HG03280 (cell line): ENCODE results near the gene POU2F3.

Experiments used
- ATAC-seq: cut with Tn5 transposase; IDR thresholded peaks from one replicate; pipeline ENCODE4 v1.9.1; 2021; ENCODE audit warnings: mild to moderate bottlenecking, moderate library complexity; ENCODE audit not compliant: unreplicated experiment

The POU2F3 gene

DNA sequence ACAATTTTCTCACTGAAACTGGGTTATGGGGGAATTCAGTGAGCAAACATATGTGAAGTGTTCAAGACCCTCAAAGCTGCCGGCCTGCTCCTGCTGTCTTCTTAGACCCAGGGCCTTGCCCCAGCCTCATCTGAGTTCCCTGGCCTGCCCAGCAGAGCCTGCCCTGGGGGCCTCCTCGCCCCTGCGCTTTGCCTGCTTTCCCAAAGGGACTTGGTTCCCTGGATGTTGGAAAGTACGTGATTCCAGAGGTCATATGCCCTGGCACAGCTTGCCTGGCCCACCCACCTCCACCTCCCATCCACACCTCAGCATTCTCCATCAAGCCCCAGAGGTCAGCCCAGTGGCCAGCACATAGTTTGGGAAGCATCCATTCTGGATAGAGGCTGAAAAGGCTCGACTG is 13.7 kb upstream of the POU2F3 start:
- no peak for ATAC-seq

DNA sequence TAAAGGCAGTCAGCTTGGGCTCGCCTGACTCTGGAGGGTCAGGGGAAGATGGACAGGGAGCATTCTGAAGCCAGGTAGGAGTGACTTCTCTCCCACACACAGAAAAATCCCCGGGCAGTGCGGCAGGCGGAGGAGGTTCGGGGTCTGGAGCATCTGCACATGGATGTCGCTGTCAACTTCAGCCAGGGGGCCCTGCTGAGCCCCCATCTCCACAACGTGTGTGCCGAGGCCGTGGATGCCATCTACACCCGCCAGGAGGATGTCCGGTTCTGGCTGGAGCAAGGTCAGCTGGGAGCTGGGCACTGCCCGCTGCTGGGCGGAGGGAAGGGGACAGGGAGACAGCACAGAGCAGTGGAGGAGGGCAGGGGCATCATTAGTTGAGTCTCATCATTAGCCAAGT is 13.2 kb upstream of the POU2F3 start:
- ATAC-seq: no peak

DNA sequence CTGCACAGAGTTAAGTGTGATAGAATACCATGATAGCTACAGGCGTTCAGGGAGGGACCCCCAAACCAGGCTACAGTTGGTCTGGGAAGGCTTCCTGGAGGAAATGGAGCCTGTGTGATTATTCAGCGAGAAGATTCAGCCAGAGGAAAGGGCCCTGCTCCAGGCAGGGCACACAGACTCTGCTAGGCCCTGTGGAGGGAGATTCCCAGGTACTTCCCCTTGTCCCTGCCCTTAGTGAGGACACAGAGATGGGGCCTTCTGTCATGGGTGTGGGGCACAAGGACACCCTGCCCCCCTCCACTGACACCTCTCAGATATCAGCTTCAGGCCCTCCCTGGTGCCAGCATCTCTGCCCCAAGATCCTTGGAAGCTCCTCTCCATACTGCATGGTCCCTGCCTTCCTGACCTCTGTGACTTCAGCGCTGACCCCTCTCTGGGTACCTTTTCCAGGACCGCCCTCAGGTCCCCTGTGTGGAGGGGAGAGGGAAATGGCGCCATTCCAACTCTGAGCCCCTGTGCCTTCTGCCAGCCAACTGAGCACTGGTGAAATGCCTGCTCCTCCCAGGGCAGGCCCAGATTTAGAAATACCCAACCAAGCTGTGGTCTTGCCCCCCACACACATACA is 12.6 kb upstream of the POU2F3 start:
- ATAC-seq: no peak

DNA sequence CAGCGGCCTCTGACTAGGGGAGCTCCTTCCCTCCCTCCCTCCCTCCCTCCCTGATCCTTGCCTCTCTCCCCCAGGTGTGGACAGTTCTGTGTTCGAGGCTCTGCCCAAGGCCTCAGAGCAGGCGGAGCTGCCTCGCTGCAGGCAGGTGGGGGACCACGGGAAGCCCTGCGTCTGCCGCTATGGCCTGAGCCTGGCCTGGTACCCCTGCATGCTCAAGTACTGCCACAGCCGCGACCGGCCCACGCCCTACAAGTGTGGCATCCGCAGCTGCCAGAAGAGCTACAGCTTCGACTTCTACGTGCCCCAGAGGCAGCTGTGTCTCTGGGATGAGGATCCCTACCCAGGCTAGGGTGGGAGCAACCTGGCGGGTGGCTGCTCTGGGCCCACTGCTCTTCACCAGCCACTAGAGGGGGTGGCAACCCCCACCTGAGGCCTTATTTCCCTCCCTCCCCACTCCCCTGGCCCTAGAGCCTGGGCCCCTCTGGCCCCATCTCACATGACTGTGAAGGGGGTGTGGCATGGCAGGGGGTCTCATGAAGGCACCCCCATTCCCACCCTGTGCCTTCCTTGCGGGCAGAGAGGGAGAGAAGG is 11.1 kb upstream of the POU2F3 start:
- ATAC-seq: no peak

DNA sequence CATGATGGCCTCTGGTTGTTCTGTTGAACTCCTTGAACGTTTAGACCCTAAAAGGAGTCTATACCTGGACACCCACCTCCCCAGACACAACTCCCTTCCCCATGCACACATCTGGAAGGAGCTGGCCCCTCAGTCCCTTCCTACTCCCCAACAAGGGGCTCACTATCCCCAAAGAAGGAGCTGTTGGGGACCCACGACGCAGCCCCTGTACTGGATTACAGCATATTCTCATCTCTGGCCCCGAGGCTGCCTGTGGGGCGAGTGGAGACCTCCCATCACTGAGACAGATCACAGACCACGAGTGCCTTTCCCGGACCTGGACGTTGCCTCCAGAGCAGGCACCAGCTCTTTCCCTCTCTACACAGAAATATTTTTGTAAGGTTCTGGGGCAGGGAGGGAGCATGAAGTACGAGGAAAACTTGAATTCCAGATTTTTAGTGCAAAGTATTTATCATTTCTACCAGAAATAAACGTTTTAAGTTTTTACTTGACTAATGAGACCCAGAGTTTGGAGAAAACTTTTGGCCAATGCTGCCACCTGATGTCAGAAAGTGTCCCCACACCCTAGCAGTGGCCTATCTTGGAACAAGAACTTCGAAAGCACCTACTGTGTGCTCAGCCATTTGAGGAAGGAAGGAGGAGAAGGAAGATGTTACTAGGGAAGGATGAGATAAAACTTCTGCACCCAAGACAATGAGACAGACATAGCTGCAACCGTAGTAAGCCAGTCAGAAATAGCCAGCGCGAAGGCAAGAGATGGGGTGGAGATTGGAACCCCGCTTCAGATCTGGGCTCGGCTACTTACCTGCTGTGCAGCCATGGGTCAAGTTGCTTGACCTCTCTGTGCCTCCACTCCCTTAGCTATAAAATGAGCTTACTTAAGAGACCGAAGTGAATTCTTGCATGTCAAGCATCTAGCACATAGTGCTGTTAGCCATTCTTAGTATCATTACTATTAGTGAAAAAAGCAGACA is 10.2 kb upstream of the POU2F3 start:
- no peak for ATAC-seq

DNA sequence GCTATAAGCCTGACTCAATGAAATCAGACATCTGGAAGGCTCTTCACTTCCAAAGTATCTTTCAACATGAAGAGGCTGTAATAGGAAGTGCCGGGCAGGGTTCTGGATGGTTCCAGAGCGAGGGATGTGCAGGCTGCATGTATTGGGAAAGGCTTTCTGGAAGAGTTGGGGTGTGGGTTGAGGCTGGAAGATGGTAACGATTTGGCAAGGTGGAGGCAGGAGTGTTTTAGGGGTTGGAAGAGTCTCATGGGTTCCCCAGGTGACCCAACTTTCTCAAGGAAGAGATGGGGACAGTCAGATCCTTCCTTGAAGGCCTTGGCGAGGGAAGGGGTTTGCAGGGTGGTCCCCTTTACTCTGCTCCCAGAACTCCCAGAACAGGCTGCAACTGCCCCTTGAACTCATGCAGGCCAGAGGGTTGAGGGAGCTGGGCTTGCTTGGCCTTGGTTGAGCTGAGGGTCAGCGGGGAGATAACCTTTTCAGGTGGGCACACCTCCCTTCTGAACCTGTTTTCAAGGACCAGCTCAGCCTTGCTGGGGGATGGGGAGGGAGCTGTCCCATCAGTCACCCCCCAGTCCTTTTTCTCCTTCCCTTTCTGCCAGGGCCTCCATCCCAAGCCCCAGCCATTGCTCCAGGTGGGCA is 9.4 kb upstream of the POU2F3 start:
- no peak for ATAC-seq

DNA sequence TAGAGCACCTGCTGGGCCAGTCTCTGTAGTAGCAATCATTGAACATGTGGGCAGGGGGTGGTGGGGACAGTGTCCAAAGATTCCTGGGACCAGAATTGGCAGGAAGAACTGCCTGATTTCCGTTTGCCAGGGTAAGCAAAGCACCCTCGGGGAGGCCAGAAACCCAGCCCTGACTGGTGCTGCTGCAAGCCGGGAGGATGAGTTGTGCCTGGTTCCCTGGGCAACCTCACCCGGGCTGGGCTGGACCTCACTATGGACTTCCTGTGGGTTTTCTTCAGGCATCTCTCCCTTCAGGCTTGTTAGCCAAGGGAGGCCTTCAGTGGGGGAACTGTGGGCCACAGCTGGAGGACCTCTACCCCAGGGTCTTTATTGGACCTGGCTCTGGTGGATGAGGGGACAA is 8.0 kb upstream of the POU2F3 start:
- no peak for ATAC-seq

DNA sequence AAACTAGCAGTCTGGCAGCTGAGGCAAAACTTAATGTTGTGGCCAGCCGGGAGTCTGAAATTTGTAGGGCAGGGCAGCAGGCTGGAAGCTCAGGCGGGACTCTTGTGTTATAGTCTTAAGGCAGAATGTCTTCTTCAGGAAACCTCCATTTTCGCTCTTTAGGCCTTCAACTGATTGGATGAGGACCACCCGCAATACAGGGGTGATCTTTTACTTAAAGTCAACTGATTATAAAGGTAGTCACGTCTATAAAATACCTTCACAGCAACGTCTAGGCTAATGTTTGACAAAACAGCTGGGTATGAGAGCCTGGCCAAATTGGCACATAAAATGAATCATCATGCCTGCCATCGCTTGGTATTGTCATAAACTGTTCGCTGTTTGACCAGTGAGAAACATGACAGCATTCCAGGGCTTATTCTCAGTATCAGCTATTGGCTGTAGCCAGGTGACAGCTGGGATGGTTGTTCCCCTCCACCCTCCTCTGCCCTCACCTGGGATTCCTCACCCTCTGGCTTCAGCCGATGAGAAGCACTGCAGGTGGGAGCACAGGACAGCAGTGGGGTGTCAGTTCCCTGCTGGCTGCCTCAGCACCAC is 6.6 kb upstream of the POU2F3 start:
- no peak for ATAC-seq

DNA sequence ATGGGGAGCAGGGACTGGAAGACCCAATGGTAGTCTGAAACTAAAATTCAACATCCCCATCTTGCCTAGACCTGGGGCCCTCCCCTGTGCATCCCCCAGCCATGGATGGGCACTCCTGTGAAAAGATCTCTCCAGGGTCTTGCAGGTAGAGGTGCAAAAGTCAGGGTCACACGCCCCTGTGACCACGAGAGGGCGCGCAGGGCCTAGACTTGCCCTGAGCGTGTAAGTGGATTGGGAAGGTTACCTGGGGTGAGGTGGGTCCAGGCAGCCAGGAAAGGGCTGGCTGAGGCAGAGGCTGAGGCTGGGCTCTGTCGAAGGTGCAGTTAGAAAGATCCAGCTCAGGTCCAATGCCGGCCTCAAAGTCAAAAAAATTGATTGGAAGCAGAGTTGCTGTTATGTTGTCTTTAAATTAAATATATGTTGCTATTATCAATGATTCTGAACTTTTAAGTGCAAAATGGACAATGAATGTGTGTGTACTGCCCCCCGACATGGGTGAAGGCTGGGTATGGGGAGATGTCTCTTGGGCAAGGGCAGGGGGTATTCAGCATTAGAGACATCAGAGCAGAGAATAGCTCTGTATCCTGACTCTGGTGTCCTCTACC is 4.8 kb upstream of the POU2F3 start:
- ATAC-seq: peak; percentile 60

DNA sequence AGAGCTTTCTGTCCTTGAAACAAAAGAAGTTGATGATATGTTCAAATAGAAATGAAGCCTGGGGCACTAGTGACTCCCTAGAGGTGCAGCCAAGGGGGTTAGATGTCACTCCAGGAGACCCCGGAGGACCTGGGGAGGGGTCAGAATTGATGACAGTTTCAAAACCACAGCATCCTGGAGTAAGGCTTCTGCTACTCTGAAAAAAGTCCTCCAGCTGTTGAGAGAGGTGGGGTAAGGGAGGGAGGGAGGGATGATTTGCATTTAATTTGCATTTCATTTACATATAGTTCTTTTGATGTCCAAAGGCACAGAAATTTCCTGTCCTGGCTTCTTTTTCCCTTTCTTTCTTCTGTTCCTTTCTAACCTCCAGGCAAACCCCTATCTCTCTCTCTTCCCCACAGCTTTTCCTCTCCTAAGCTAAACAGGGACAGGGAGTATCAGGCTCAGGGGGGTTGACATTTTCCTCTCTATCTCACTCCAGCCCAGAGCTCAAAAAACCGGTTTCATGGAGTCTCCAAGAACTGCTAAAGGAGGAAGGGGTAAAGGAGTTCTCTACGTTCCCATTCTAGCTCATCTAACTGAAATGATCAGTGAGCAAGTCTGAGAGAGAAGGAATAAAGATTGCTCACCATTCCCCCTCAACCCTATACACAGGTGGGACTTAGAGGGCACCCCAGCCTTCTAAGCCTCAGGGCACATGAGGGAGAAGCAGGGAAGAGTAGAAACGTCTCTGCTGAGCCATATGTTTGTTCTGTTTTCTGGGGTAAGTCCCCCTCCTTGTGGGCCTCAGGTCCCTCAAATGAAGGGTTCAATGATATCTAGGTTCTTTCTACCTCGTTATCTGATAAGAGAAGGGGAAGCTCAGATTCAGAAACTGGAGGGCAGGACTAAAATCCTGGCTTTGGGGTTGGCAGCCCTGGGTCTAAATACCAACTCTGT is 3.5 kb upstream of the POU2F3 start:
- no peak for ATAC-seq

DNA sequence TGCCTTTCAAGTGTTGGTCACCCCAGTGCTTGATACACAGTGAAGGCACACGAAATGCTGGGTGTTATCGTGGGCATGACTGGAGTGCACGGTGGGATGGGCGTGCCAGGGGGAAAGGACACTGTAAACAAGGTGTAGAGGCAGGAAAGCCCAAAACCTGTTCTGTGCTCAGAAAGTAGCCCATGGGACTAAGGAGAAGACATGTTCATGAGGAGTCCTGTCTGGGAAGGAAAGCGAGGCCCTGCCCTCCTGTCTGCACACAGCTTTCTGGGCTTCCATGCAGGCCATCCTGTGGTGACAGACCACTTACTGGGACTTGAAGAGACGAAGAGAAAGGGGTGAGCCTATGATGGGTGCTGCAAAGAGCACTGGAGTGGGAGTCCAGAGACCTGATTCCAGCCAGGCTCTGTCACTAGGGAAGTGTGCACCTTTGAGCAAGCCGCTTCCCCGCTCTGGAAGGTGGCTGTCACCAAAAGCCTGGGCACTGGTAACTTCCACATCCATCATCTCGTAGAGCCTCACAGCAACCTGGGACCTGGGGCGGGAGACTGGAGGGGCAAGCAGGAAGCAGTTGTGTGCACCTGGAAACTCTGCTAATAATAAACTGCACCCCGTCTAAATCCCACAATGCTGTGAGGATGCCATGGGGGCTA is 846 bp upstream of the POU2F3 start:
- ATAC-seq: no peak

DNA sequence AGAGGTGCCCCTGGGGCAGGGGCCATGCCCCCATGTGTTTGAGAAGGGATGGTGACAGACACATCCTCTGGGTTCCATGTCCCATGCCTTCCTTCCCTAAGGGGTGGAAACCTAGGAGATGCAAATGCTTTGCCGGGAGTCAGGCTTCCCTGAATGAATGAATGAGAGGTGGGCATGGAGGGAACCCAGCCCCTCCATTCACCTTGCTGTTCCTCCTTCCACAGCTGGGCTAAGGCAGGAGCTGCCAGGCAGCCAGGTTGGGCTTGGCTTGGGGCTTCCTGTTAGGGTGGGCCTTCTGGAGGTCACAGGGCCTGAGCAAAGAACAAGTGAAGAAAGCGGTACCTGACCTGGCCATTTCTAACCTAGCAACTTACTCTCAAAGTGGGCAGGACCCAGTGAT is 926 bp downstream of the POU2F3 start:
- ATAC-seq: no peak

DNA sequence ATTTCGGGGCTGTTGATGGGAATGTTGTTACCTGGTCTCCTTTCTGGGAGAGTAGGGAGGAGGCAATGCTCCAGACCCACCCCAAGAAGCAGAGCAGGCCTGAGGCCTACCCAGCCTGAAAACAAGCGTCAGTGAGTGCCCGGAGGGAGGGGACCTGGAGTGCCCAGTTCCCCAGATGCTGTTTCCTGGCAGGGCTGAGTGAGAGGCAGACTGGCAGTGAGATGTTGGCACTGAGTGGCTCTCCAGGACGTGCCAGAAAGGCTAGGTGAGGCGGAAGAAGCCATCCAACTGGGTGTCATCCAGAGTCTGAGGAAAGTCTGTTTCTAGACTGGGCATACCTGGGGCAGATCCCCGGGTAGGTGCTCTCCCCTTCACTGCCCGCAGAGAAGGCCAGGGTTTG is 1.3 kb downstream of the POU2F3 start:
- ATAC-seq: no peak

DNA sequence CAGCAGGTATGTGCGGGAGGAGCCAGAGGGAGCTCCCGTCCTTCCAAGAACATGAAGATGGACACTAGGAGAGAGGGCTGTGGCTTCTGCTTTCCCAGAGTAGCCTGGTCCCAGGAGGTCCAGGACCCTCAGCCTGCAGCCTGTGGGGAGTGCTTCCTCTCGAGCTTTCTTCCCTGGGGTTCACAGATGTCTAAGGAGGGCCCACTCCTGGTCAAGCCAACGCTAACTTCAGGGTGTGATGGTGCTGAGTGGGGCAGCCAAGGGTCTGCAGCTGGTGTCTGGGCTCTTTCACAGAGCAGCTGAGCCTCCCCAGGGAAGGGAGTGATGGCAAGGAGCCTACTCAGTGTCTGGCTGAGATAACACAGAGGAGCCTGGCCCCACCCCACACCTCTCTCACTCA is 3.3 kb downstream of the POU2F3 start:
- no peak for ATAC-seq

DNA sequence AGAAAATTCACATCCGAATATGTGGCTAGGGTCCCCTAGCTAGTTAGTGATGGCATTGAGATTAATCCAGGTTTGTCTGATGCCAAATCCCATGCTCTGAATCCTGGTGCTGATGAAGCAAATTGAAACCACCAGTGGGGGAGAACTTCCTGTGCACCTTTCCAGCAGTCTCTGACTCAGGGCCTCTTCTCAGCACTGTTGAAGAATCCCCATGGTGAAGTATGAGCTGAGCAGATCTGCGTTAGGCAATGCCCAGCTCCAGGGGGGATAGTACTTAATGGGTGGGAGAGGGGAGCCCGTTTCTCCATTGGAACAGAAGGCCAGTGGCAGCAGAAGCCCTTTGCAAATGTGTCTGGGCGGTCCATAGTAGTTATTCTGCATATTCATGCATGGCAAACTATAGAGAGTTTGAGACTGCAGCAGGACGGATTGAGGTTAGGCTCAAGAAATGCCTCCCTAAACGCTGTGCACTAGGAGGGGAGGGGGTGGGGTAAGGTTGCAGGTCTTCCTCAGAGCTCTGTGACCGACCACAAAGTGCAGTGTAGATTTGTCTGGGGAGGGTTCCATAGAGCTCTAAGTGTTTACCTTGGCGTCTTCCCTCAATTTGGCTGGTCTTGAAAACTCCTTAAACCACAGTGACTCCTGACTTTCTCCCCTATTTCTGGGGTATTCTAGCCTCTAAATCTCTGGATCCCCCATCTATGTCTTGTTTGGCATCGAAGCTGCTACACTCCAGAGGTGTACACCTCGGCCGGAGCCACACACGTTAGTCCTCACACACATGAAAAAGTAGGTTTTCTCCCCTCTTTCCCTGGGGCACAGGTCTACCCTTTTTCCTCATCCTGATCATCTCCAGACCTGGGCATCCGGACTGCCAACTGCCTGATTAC is 4.8 kb downstream of the POU2F3 start:
- no peak for ATAC-seq

DNA sequence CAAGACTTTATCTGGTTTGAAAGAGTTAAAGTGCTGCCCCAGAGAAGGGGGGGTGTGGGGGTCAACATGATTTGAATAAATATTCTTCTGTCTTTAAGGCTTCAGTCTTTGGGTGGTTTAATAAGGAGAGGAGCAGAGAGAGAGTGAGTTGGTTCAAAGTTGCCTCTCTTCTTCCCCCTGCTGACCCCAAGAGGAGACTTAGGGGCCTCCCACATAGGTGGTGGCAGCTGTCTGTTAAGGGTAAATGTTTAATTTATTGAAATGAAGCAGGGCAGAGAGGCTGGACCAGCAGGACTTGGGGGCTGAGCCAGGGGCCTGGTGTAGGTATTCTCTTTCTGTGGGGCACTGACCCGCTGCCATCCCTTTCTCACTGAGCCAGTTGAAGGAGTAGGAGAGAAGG is 5.5 kb downstream of the POU2F3 start:
- ATAC-seq: no peak

DNA sequence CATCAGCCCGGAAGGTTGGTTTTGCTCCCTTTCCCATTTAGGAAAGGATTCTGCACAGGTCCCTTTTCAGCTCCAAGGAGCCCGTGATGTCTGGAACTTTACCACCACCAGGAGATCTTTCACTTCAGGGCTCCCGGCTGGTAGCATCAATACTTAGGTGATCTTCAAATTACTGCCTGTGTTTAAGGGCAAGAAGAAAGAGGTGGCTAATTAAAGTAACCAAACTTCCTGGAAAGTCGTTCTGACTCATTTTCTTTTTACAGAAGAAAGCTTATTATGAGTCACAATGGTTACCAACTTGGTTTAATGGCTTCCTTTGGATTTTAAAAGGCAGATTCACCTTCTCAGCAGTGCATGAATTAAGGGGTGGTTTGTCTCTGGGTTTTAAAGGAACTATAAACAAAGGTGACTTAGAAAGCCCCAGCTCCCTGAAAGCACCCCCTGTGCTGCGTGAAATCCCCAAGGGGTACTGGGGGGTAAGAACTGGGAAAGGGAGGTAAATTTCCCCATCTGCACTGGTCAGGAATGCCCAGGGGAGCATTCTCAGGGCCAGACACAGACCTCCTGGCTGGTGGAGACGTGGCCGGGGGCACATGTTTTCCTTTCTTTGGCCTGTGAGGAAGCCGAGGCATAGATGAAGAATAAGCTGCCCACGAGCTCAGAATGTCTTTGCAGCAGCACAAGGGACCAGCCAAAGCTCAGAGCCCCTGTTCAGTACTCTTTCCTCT is 8.8 kb downstream of the POU2F3 start:
- no peak for ATAC-seq
